Measurements from ENCODE around the gene CNIH4. TPM values are rescaled to one million over a fixed set of nuclear protein-coding genes. Genes with fewer than 3 reads are reported as not detected.
"Not testable (repeated sequence)": the region's sequence is repeated elsewhere in the genome, so short reads cannot be mapped to it uniquely, and the experiment has no call there.

The CNIH4 gene
- total RNA-seq, result 28.9 TPM
- long read RNA-seq, full-length matches to known transcripts, result 32 of 38 reads
- long read RNA-seq, partial matches to known transcripts, result 0 of 38 reads
- long read RNA-seq, other reads (novel, unspliced or antisense), result 6 of 38 reads

GRCh38 chr1:224356685-224357625 is at the start of gene CNIH4:
Gene CNIH4 (plus strand): TSS chr1:224356879. CDS start chr1:224356925, 46 bp downstream.
- DNase-seq (peak; percentile 94), ATAC-seq (ENCODE audit: poor library complexity) (peak; percentile 98)
- intact Hi-C loops (cut with DNase I), result no loop called here

GRCh38 chr1:224308064-224308463 is 48.6 kb upstream of the CNIH4 start:
- ATAC-seq (ENCODE audit: poor library complexity), result no peak
- no peak for DNase-seq
- intact Hi-C loops (cut with DNase I), result no loop called here

DNA sequence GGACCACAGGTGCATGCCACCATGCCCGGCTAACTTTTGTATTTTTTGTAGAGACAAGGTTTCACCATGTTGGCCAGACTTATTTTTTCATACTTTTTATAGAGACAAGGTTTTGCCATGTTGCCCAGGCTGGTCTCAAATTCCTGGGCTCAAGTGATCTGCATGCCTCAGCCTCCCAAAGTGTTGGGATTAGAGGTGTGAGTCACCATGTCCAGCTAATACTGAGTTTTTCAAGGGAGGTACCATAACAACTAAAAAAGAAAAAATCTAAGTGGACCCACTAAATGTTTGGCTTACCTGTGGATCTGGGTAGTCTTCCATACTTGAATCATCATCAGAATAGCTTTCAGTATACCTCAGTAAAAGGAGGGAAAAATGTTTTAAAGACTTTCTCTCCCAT is 45.2 kb upstream of the CNIH4 start:
- DNase-seq; ATAC-seq (ENCODE audit: poor library complexity); intact Hi-C loops (cut with DNase I): not testable (repeated sequence)

DNA sequence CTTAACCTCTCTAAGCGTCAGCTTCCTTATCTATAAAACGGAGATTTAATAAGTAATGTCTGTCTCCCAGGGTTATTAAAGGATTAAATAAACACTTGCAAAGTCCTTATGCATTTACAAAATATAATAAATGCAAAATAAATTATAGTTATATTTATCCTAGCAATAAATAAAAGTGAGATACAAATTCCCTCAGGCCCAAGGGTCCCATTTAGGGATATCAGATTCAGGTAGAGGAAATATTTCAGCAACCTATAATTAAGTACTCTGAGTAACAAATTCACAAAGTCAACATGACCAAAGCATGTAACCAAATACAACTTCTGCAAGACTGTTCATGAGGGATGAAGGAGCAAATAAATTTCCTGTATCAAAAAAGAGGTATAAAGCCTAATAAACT is 44.7 kb upstream of the CNIH4 start:
- no peak for DNase-seq
- no peak for ATAC-seq (ENCODE audit: poor library complexity)
- intact Hi-C loops (cut with DNase I), result no loop called here

DNA sequence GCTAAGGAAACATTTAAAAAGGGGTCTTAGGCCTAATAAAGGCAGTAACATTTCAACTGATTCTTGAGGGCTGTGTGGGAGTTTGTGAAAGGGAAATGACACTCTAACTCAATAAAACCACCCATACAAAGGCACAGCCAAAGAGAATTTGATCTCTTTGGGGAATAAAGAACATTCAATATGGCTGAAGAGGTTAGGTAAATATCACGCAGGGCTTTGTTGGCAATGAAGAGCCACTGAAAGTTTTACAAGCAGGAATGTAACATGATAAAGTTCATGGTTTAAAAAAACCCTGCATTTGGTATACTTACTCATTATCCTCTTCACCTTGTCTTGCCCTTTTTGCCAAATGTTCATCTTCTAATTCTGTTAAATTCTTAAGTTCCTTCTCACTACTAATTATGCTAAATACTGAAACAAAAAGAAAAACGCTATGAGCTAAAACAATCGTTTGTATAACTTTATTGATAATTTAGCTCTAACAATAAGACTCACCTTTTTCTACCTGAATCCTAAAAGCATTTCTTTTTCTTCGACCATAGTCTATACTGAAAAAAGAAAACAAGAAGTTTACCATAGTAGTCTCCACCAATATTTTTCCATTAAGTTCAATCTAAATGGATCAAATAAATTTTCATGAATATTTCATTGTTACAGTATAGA is 39.2 kb upstream of the CNIH4 start:
- intact Hi-C loops (cut with DNase I), result no loop called here
- no peak for DNase-seq
- ATAC-seq (ENCODE audit: poor library complexity), result no peak

GRCh38 chr1:224321706-224322105 is 35.0 kb upstream of the CNIH4 start:
- ATAC-seq (ENCODE audit: poor library complexity) (no peak), DNase-seq (no peak)
- intact Hi-C loops (cut with DNase I), result loop anchor here (10.0 kb wide), 1 partner anchor 147 kb away; no protein-coding TSS in a partner anchor

DNA sequence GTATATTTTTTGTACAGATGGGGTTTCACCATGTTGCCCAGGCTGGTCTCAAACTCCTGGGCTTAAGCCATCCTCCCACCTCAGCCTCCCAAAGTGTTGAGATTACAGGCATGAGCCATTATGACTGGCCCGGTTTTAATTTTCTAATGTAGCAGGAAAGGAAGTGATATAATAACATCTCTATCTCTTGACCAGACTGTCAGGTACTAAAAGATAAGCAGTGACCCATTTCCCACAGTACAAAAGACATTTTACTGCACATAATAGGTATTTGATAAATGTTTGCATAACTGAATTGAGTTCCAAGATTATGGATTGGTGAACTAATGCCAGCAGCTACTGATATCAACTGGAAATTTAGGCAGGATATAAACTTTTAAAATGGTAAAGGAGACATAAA is 30.7 kb upstream of the CNIH4 start:
- ATAC-seq (ENCODE audit: poor library complexity) (no peak), DNase-seq (no peak)
- intact Hi-C loops (cut with DNase I), result loop anchor here (10.0 kb wide), 1 partner anchor 151 kb away; no protein-coding TSS in a partner anchor

DNA sequence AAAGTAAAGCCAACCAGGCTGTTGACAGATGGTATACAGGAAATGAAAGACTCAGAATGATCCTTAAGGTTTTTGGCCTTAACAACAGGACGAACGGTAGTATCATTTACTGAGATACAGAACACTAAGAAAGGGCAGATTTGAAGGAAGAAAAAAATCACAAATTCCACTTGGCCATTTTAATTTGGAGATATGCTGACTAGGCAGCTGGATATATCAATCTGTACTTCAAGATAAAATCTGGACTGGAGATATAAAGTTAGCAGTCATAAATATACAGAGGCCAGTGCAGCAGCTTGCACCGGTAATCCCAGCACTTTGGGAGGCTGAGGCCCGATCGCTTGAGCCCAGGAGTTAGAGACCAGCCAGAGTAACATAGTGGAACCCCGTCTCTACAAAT is 28.0 kb upstream of the CNIH4 start:
- intact Hi-C loops (cut with DNase I), result loop anchor here (10.0 kb wide), 1 partner anchor 154 kb away; no protein-coding TSS in a partner anchor
- ATAC-seq (ENCODE audit: poor library complexity) (no peak), DNase-seq (no peak)

GRCh38 chr1:224329484-224329841 is 27.2 kb upstream of the CNIH4 start:
- intact Hi-C loops (cut with DNase I), result loop anchor here (10.0 kb wide), 1 partner anchor 155 kb away; no protein-coding TSS in a partner anchor
- ATAC-seq (ENCODE audit: poor library complexity), result no peak
- no peak for DNase-seq

DNA sequence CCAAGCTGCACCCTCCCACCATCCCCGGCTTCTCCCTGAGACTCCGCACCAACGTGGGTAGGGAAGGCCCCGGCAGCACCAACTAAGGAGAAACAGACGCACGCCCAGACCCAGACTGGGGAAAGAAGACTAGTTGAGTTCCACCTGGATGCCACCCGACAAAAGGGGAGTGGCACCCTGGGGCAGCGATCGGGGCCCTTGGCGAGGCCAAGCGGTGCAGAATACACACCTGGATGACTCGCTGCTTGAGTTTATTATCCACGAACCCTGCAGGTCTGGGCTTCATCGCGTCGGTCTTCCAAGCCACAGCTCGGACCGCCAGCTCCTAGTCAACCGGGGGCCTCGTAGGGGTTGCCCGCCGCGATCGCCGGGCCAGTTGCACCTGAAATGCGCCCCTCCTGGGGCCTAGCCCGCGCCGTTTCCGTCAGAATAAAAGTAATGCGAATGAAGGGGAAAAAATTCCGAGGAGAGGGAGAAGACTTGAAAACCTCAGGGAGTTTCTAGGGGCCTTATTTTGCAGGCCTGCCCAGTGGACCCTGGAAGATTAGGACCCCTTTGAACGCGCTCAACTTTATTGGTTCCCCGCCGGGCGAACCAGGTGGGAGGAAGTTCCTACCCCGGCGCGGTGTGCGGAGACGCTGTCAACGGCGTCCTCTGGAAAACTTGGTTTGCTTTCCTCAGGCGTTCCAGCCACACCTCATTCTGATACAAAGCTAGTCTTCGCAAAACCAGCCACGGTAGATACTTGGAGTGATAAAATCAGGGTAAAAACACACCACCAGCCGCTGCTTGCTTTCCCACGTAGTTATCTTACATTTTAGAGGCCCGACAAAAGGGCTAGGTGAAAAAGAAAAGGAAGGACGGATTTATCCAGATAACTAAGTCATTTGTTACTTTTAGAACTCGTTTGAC is 26.6 kb upstream of the CNIH4 start, which contains the start of gene NVL:
Gene NVL (minus strand): TSS at position 331 of the 912 bp plus-strand sequence. CDS start 45 bp downstream, at position 286.
- ATAC-seq (ENCODE audit: poor library complexity) (peak; percentile 98), DNase-seq (peak; percentile 87)
- intact Hi-C loops (cut with DNase I), result loop anchor here (5.0 to 10.0 kb wide), 2 partner anchors 155 to 213 kb away; no protein-coding TSS in a partner anchor

GRCh38 chr1:224331326-224331725 is 25.4 kb upstream of the CNIH4 start:
- DNase-seq, result no peak
- intact Hi-C loops (cut with DNase I), result loop anchor here (5.0 kb wide), 1 partner anchor 214 kb away; no protein-coding TSS in a partner anchor
- no peak for ATAC-seq (ENCODE audit: poor library complexity)

- DNase-seq, result no peak
- ATAC-seq (ENCODE audit: poor library complexity), result no peak
- intact Hi-C loops (cut with DNase I), result loop anchor here (5.0 kb wide), 1 partner anchor 215 kb away; no protein-coding TSS in a partner anchor
These were observed 24.9 kb upstream of the CNIH4 start for GRCh38 chr1:224331824-224332223.

DNA sequence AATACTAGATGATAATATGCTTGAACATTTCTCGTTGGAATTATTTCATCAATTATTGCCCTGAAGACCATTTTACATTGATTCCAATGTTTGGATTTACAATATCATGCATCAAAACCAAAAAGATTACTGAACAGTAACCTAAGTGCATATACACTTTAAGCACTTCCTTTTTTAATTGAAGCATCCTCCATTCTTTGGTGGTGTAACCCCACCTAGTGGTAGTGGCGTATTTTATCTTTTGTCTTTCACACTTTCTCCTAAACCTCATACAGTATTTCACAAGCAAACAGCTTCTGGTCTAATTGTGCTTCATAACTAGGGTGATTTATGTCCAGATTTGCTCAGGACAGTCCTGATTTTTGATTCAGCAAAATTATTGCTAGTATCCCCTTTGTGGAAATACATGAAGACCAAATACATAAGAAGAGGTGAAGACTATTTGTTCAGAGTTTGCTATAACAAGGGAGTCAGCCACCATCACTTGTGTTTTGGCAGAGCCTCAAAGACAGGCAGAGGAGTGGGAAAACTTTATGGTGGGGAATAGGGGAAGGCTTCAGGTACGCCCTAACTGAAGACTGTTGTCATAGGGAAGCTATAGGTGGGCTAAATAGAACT is 23.3 kb upstream of the CNIH4 start:
- DNase-seq (no peak), ATAC-seq (ENCODE audit: poor library complexity) (peak; percentile 57)
- intact Hi-C loops (cut with DNase I), result loop anchor here (5.0 kb wide), 1 partner anchor 216 kb away; no protein-coding TSS in a partner anchor

GRCh38 chr1:224333939-224334786 is 22.5 kb upstream of the CNIH4 start:
- no peak for ATAC-seq (ENCODE audit: poor library complexity)
- intact Hi-C loops (cut with DNase I), result loop anchor here (5.0 kb wide), 1 partner anchor 217 kb away; no protein-coding TSS in a partner anchor
- no peak for DNase-seq

DNA sequence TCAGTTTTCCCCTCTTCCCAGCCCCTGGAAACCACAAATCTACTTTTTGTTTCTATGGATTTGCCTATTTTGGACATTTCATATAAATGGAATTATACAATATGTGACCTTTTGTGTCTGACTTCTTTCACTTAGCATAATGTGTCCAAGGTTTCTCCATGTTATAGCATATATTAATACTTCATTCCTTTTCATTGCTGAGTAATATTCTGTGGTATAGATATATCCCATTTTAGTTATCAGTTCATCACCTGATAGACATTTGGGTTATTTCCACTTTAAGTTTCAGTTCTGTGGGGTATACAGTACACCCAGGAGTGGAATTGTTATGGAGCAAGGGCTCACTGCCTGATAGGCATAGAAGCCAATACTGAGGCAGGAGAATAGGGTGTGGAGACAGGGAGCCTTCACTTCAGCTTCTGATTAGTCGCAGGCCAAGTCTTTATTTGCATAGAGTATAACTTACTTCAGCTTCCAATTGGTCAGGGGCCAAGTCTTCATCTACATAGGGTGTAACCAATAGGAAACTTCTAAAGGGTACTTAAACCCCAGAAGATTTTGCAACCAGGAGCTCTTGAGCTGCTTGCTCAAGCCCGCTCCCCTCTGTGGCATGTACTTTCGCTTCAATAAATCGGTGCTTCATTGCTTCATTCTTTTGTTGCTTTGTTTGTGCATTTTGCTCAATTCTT is 18.4 kb upstream of the CNIH4 start:
- intact Hi-C loops (cut with DNase I), result no loop called here
- ATAC-seq (ENCODE audit: poor library complexity) (no peak), DNase-seq (no peak)

DNA sequence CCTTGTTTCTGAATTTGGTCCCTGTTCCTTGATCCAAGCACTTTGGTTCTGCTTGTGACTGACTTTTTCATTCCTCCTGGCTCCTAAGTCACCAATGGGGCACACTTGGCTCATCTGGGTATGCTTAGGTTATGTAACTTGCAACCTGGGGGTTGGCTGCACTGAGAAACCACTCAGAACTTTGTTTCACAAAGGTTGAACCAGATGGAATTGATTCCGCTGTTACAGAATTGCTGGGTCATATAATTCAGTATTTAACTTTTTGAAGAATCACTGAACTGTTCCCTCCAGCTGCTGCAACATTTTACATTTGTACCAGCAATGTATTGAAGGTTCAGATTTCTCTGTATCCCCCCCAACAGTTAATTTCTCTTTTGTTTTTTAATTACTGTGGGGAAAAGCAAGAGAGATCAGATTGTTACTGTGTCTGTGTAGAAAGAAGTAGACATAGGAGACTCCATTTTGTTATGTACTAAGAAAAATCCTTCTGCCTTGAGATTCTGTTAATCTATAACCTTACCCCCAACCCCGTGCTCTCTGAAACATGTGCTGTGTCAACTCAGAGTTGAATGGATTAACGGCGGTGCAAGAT is 17.1 kb upstream of the CNIH4 start:
- intact Hi-C loops (cut with DNase I), result no loop called here
- DNase-seq (no peak), ATAC-seq (ENCODE audit: poor library complexity) (no peak)

Data from Right ventricle myocardium superior (tissue), 1 donor.